Epidermal melanocyte (primary cell): Measurements from ENCODE around the gene DLG2.

Source experiments
- DNase-seq: peaks from one replicate; pipeline ENCODE4 v3.0.0; 2011; ENCODE audit warnings: low spot score; ENCODE audit not compliant: insufficient read length

DLG2 gene

DNA sequence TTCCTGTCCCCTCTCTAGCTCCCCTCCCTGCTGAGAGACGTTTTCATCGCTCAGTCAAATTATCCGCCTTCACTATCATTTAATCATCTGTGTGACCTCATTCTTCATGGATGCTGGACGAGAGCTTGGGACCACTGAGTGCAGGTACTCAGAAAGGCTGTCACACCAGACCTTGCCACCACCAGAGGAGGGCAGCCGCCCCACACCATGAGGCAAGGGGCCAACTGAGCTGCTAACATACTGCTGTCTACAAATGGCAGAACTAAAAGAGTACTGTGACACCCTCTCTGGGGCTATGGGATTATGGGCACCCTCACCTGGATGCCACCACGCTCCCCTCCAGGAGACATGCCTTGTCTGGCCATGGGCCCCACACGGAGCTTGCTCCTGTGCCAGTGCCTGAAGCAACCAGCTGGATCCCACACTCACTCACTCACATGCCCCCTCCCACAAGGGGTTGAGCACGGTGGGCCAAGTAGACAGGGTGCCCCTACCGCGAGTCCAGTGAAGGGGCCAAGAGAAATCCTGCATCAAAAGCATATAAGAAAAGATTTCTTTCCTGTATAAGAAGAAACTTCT, 1670.9 kb downstream of the DLG2 start:
- DNase-seq = no peak

GRCh38 chr11:83954780-83955179, 1672.4 kb downstream of the DLG2 start:
- DNase-seq = no peak

DNA sequence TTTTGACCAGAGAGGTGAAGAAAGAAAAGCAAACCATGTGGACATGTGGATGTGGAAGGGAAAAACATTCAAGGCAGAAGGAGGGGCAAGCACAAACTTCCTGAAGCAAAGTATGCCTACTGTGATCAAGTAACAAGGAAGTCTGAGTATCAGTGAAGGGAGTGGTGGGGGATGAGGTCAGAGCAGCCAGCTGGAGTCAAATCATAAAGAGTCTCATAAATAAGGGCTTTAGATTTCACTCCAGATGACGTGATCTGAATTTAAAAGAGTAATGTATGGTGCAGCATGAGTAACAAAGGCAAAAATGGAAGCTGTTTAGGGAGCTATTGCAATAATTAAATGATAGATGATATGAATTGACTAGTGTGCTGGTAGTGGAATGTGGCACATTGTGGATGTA, 1675.6 kb downstream of the DLG2 start:
- no peak for DNase-seq

DNA sequence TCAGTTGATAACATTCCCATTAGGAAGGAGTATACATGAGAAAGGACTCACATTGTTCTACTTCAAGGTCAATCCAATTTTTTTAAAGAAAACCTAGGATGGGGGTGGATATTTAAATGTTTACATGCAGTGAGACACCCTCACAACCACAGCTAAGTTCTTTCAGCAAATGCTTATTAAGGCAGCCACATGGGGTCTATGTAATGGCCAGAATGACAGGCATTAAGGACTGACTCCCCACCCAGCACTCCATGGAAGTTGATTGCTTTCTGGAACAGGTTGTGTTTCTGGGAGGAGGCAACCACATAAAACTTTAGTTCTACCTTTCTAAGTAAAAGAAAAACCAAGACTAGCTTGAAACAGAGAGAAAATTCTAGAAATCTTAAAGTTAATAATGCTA, 1678.9 kb downstream of the DLG2 start:
- no peak for DNase-seq

DNA sequence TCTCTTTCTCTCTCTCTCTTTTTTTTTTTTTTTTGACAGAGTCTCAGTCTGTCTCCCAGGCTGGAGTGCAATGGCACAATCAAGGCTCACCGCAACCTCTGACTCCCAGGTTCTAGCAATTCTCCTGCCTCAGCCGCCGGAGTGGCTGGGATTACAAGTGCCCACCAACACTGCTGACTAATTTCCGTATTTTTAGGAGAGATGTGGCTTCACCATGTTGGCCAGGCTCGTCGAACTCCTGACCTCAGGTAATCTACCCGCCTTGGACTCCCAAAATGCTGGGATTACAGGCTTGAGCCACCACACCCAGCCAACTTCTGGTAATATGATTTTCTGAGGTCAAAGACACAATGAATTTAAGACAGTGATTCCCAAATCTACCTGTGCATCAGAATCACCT, 1681.2 kb downstream of the DLG2 start:
- DNase-seq = no peak

- DNase-seq = no peak
These were observed 1686.1 kb downstream of the DLG2 start for GRCh38 chr11:83941050-83941449.

GRCh38 chr11:83938148-83938547, 1689.0 kb downstream of the DLG2 start:
- DNase-seq = no peak

- no peak for DNase-seq
These were observed 1694.1 kb downstream of the DLG2 start for GRCh38 chr11:83933008-83933407.

- no peak for DNase-seq
These were observed 1699.7 kb downstream of the DLG2 start for GRCh38 chr11:83927422-83927821.

DNA sequence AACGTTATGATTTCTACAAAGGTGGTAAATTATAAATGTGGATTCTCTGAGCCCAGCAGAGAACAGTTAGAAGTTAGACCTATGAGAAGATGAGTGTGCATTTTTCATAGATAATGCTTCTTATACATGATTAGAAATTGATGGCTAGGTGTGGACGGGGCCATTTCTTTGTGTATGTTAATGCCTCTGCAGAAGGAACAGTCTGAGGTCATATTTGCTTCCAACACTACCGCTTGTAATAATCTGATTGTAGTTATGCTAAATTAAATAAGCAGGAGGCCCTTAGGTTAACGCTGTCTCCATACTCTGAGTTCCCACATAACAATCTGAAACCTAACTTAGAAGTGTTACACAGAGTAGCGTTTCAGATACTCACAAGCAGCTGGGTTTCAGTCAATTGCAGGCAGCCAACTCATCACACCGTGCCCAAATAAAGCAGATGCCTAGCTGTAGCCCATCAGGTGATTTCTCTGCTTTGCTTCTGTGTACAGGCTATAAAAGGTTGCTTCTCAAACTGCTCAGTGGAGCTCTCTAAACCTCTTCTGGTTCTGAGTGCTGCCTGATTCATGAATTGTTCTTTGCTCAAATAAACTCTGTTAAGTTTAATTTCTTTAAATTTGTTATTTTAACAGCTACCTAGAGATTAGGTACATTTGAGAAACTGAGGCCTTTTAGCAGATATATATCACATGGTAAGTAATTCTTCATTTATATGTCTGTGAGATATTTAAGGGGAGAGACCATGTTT, 1702.2 kb downstream of the DLG2 start:
- DNase-seq = no peak

DNA sequence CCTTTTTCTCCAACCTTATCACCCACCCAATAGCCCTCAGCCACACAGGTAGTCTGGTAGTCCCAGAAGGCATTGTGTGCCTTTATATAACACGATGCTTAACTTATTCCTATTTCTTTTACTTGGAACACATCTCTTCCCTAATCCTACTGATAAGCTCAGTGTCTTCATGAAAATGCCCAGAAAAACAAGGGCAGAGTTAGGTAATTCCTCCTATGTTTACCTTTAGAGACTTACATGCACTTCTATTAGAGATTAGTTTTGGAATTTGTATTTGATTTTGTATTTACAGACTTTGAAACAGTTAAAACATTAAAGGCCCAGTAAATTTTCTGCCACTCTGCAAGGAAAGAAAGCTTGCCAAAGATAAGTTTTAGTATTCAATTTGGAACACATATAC, 1703.2 kb downstream of the DLG2 start:
- no peak for DNase-seq

DNA sequence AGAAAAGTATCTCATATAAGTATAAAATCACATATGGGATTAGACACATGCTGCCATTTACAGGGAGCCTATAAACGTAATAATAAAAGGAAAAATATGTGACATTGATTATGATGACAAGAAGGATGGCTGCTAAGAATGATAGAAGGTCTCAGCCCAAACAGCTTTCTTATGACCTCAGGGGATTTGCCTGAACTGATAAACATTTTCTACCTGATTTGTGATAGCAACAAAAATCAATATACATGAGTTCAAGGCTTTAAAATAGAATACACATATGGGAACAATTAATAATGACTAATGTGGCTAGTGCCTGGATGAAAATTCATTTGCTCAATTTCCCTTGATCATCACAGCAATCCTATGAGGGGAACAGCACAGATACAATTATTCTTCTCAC, 1704.2 kb downstream of the DLG2 start:
- DNase-seq = no peak

DNA sequence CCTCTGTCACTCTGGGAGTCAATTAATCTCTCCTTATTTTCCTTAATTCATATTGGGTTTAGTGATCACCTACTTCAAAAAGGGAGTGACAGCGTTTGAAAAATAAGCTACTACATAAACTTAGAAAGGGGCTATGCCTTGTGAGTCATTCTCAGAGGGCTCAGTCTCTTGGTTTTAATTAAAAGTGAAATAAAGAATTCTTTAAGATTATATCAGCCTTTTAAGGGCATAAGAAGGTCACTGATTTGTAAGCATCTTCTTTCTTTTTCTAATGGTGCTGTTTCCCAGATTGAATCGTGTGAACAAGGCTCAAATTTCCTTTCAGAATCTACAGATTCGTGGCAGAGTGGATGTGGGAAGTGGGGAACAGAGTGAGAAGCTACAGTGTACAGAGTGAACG, 1704.8 kb downstream of the DLG2 start:
- no peak for DNase-seq

DNA sequence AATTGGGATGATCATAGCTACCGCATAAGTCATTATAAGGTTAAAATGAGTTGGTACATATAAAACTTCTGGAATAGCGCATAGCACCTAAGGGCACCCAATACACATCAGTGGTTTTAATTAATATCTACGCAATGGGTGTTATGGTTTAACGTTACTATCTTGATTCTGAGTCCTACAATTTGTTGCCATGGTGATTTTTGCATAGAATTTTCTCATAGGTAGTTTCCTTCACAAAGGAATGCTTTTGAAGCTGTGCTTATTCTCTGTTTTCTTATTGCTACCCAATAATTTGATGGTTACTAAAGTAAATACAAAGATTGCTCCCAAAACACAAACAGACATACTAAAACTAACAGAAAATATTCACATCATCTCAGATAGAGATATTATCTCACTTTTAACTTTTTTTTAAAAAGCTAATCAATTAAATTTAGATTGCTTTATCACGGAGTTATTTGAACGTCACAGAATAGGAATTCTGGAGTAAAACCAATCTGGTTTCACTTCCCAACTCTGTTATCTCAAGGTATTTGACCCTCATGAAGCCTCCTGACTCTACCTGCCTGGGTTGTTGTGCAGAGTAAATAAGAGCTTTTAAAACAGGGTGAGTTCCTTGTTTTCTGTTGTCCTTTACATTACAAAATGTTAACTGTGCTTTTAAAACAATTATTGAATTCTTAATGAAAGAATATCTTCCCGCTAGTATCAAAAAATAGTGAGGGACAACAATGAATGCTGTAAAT, 1705.5 kb downstream of the DLG2 start:
- DNase-seq = no peak

GRCh38 chr11:83918476-83918875, 1708.7 kb downstream of the DLG2 start:
- DNase-seq = no peak

GRCh38 chr11:83914995-83915394, 1712.1 kb downstream of the DLG2 start:
- no peak for DNase-seq

DNA sequence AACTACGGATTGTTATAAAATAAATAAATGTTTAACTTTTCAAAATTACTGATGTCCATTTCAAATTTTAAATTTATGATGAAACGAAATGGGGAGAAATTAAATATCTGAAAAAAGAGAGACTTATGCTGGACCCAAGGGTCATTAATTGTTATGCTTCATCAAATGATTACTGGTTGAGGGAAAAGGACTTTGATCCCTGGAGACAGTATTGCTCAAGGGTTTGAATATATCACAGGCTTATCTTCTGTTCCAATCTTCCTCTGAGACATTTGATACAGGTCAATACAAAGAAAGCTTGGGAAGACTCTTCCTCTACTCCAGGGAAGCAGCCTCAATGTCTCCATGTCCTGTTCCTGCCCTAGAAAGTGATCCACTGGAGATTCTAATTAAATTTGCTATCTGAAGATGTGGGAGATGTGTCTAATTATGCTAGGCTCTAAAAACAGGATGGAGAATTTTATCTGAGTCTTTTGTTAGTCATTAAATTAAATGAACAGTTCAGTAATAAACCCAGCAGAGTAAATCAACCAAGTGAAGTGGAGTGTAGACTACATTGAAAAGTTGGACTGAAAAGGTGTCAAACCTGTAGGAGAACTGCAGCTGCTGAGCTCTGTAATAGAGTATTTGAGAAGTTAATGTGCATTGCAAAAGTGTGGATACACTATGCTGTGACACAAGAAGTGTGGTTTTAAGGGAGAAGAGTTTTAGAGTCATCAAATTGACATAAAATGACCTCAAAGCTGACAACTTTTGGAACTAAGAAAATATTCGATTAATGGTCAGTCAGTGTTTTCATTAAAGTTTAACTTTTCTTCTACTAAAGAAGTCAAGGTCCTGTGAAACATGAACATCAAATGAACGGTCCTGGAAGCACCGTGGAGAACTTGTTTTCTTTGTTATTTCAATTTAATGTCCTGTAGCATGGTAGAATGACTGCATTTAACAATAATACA, 1717.3 kb downstream of the DLG2 start:
- DNase-seq = no peak

- no peak for DNase-seq
These were observed 1718.8 kb downstream of the DLG2 start for GRCh38 chr11:83908298-83908856.

DNA sequence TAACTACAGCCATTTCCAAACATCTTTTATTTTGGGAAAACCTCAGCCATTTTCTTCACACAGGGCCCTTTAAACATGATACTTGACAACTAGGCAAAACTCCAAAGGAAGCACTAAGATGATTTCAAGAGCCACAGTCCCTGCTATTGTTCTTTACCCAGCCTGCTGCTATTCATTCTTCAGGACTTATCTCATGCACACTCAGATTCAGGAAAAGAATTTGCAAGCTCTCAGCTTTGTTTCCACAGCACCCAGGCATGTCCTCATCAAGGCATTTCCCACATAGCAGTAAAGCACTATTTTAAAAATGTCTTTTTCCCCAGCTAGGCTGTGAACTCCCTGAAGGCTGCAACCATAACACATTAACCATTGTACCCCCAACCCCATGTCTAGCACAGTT, 1731.6 kb downstream of the DLG2 start:
- DNase-seq = peak; percentile 17

DNA sequence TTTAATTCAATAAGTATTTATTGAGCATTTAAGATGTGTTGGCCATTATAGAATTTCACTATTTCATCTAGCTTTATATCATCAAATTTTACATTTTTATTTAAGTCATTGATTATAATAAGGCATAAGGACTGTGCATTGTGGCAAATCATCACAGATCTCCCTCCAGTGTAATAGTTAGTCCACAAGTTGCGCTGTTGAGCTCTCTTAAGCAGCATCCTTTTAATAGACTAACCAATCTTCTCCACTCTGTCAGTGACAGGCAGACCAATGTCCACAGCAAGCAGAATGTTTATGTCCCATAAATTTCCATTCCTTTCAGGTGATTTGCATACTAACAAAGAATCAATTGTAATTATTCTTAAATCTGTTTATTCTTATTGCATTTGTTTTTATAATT, 1745.7 kb downstream of the DLG2 start:
- DNase-seq = no peak

DNA sequence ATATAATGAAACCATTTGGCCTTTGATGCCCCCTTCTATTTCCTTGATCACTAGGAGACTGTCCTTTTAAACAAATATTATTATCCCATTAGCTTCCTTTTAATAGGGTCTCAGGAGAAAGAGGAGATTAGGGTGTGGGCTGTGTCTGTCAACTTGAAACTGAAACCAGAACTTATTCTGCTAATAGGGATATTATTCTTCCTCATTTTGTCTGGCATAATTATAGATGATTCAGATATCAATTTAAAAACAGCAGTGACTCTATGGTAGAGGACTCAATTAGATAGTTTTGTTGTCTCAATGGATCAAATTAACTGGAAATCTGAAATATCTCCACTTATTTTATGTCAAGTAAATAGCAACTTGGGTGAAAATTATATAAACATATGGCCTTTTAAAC, 1756.1 kb downstream of the DLG2 start:
- DNase-seq = no peak
